Activated T-cell treated with anti-CD3 and anti-CD28 coated beads for 24 hours (primary cell): ENCODE results near the gene NRM.
"Not testable (repeated sequence)": the region's sequence is repeated elsewhere in the genome, so short reads cannot be mapped to it uniquely, and the experiment has no call there.

Experiments
- DNase-seq: peaks from one replicate; pipeline ENCODE4 v3.0.0-alpha.2; 2020; ENCODE audit warnings: low read depth

Gene NRM

DNA sequence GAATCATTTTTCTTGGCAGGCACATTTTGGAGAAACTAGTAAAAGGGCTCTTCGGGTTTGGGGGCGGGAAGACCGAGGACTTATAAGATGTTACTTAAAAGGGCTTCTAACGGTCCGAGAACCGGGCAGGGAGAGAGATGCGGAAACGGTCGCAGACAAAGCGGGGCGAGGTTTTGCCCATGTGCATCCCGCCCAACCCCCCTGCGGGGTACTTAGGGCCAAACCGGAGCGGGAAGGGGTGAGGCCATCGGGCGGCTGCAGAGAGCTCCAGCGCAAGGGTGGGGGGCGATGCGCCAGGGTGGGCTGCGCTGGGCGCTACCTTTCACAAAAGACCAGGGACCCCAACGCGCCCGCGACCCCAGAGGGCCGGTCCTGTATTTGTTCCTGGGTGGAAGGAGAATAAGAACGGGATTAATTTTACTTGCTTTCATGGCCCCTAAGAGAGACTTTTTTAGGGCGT, 30.0 kb upstream of the NRM start:
- no peak for DNase-seq

DNA sequence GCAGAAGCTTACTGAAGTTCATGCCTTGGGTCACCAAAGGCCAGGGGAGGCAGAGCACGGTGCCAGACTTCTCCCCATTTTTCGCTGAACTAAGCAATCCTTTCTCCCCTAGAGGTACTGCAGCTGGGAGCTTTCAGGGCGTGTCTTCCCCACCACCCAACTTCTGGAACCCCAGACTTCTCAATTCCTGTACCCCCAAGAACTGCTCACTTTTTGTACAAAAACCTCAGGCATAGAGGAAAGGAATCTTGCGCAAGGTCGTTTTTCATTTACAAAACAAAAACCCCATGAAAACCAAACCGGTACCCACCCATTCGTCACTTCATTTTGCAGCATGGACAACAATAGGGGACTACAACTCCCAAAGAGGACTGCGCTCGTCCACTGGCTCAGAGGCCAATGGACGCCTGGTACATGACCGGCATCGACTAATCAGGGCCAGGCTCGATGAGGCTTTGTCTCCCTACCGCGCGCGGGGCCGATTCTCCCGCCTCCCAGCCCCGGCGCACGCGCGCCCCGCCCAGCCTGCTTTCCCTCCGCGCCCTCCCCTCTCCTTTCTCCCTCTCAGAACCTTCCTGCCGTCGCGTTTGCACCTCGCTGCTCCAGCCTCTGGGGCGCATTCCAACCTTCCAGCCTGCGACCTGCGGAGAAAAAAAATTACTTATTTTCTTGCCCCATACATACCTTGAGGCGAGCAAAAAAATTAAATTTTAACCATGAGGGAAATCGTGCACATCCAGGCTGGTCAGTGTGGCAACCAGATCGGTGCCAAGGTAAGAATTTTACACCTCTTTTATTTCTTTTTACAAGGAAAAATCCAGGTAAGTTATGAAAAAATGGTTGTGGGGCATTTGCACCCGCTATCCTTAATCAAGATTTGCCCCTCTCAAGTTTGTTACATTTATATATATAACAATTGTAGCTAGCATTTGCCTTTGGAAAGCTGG, 29.3 kb upstream of the NRM start, which contains the start of gene TUBB:
Gene TUBB, plus strand, starts transcription at position 562 of the 947 bp plus-strand sequence. Its CDS starts 155 bp downstream, at position 717.
- peak; percentile 92 for DNase-seq

DNA sequence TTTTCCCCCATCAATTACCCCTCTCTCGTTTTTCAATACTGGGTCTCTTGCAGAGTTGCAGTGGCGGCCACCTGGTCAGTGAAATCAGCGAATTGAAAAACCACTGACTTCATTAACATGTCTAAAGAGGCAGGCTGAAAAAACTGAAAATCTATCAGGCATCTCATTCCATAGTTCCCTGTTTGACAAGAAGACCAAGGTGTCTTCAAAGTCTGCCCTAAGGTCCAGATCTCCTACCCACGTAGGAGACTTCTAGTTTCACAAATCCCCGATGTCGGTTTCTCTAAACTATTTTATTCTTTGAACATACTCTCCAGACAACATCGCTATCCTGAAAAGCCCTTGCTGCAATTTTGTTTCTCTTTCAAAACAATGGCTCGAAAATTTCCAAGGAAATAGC, 28.6 kb upstream of the NRM start:
- DNase-seq: no peak

DNA sequence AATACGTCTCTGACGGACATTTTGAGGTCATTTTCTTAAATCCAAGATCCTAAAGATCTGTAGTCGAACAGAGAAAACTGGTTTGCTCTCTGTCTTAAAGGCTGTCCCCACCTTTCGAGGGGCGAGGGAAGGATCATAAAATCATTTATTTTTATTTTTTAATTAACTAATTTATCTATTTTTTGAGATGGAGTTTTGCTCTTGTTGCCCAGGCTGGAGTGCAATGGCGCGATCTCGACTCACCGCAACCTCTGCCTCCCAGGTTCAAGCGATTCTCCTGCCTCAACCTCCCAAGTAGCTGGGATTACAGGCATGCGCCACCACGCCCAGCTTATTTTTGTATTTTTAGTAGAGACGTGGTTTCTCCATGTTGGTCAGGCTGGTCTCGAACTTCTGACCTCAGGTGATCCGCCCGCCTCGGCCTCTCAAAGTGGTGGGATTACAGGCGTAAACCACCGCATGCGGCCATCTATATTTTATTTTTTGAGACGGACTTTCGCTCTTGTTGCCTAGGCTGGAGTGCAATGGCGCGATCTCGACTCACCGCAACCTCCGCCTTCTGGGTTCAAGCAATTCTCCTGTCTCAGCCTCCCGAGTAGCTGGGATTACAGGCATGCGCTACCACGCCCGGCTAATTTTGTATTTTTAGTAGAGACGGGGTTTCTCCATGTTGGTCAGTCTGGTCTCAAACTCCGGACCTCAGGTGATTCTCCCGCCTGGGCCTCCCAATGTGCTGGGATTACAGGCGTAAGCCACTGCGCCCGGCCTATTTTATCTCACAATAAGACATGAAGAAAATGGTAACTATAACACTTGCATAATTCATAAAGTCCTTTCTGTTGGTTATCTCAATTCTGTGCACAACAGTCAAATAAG, 27.3 kb upstream of the NRM start:
- not testable (repeated sequence) for DNase-seq

DNA sequence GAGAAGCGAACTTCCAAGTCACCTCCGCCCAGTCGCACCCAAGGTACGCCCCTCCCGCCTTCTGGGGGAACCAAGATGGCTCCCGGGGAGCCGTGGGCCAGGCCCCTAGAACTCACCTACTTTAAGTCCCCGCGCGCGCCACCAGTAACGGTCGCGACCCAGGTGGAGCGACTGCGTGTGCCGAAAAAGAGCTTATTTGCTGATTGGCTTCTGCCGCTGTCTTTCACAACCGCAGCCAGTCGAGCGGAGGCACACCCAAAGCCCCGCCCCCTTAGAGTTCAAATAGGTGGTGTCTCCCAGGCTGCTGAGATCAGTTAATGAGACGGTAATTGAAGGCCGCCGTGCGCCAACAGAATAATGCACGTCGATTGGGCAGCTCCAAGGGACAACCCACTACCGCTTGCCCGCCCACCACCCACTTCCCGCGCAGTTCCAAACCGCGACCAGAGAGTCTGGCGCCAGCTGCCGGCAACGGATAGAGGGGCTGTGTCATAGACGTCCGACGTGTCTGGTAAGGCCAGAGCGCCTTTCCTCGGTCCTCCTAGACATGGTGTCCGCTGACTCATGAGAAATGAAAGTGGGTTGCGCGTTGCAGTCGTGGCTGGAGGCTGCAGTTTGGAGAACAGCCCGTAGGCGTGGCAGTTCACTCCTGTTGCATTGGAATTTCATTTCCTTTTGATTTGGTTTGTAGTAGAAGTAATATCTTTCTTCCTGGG, 26.5 kb upstream of the NRM start, which contains the start of gene MDC1:
Gene MDC1, minus strand, starts transcription at position 153 of the 716 bp plus-strand sequence. CDS start 2,106 bp downstream, outside the sequence.
- peak; percentile 99 for DNase-seq

DNA sequence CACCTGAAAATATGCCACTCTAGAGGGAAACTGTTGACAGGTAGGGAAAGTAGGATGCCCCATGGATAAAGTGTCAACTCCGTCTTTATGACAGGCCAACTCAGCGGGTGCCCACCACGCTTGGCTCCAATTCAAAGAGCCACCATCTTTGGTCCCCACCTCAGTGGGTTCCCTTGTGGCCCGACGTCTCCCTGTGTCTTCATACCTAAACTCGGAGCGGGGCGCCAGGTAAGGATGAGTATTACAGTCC, 26.0 kb upstream of the NRM start:
- DNase-seq: no peak

DNA sequence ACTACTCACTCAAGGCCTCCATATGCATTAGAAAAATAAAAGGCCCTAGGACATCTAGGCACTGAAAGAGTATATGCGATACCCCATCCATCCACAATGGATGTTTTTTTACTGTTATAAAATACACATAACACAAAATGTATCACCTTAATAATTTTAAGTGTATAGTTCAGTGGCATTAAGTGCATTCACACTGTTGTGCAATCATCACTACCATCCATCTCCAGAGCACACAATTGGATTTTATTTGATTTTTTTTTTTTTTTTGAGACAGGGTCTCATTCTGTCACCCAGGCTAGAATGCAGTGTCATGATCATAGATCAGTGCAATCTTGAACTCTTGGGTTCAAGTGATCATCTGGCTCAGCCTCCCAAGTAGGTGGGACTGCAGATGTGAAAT, 23.5 kb upstream of the NRM start:
- DNase-seq: no peak

DNA sequence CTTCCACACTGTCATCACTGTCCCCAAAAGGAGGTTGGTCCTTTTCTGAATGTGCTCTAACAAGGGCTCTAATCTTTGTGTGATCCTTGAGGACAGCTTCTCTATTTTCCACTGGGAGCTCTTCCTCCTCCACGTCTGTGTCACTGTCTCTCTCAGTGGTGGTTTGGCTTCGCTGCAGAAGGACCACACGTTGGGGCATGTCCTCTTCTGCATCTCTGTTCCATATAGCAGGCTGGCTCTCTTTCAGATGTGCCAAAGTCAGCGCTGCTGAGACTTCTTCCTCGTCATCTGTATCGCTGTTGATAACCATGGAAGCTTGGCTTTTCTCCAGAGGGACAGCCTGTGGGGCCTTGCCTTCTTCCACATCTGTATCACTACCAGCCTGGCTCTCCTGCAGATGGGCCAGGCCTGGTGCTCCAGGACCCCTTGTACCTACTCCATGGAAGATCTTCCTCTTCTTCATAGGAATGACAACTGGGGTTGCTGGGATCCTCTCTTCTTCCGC, 21.7 kb upstream of the NRM start:
- no peak for DNase-seq

DNA sequence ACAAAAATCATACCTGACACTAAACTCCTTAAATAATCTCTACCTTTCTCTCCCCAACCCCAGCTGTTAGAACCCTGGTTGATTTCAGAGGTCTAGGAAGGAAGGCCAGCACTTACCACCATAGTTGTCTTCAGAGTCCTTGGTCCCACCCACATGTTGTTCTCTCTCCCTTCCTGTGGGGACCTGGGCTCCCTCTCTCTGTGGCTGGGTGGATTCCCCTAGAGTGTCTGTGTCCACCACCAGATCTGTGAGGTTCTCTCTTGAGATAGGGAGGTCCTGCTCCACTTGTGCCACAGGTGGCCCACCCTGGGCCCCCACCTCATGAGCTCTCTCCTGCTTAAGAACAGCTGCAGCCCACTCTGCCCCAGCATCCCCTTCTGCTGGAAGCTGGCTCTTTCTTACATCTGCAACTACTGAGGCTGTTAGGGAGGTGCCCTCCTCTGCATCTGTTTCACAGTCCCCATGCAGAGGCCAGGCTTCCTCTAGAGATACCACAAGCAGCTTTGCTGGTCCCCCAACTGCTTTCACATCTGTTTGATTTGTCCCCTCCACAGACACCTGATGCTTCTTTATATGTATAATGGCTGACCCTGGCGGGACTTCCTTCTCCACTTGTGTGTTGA, 21.1 kb upstream of the NRM start:
- DNase-seq: no peak

DNA sequence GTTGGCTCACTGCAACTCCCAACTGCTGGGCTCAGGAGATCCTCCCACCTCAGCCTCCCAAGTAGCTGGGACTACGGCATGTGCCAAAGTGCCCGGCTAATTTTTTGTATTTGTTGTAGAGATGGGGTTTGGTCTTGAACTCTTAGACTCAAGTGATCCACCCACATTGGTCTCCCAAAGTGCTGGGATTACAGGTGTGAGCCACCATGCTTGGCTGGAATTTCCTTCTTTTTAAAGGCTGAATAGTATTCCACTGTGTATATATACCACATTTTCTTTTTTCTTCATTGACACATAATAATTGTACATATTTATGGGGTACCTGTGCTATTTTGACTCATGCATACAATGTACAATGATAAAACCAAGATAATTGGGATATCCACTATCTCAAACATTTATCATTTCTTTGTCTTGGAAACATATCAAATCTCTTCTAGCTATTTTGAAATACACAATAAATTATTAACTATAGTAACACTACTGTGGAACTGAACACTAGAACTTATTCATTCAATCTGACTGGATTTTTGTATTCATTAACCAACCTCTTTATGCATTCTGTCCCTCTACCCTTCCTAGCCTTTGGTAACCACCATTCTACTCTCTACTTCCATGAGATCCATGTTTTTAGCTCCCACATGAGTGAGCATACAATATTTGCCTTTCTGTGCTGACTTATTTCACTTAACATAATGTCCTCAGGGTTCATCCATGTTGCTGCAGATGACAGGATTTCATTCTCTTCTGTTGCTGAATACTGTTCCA, 18.5 kb upstream of the NRM start:
- DNase-seq: no peak

DNA sequence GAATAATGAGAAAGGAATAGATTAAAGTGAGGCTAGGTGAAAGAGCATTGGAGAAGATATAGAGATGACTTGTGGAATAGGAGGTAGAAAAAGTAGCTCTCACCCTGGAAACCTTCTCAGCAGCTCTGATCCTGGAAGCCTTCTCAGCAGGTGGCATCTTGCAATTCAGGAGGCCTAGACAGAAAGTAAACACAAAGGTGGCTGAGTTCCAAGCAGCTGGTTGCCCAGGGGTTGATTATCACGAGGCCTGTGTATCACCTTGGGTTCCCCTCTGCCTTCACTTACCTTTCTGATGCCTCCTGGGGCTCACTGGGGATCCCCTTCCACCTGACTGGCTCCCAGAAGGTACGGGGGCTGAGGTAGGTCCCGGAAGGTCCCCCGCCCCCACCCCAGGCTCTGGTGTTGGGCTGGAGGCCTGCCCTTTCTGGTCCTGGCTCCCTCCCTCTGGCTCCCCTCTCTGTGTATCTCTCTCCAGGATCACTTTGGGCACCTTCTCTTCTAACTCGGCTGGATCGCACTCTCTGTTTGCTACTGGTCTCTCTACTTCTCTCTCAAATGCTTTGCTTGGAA, 16.6 kb upstream of the NRM start:
- no peak for DNase-seq

DNA sequence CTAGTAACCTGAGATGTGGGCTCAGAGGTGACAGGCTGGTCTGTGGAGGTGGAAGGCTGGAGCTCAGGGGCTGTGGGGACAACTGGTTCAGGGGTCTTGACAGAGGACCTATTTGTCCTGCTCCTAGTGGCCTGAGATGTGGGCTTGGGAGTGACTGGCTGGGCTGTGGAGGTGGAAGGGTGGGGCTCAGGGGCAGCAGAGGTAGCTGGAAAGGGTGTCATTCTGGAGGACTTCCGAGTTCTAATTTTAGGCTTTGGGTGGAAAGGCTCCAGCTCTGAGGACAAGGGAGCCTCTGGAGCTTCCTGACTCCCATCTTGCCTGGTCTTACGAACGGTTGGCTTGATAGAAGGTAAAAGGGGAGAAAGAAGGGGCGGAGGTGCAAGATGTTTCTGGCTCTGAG, 14.8 kb upstream of the NRM start:
- no peak for DNase-seq

DNA sequence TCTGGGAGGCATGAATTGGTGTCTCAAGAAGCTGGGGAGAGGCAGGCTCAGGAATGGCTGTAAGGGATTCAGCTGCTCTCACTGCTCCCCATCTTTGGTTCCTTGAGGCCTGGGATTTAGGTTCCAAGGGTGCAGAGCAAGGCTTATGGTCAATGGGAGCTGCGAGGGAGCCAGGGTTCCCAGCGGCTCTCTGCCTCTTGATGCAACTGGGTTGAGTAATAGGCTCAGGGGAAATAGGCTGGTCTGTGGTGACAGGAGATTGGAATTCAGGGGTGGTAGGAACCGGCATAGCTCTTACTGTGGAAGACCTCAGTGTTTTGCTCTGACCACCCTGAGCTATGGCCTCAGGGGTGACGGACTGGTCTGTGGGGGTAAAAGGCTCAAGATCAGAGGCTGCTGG, 13.0 kb upstream of the NRM start:
- no peak for DNase-seq

DNA sequence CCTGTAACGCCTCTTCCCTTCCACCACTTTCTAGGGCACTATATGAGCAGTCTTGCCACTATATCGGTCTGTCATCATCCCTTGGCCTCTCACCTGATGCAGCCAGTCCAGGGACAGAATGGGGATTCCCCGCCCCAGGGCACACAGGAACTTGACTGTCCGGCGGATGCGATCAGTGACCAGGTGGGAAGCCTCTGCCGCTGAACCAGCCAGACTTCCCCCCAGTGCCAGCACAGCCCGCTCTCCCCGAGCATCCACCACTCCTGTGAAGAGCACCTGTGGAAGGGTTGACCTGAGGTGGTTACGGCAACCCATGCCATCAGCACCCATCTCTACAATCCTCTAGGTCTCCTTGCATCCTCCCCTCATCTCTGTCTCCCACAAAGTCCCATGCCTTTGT, 12.2 kb upstream of the NRM start:
- DNase-seq: no peak

DNA sequence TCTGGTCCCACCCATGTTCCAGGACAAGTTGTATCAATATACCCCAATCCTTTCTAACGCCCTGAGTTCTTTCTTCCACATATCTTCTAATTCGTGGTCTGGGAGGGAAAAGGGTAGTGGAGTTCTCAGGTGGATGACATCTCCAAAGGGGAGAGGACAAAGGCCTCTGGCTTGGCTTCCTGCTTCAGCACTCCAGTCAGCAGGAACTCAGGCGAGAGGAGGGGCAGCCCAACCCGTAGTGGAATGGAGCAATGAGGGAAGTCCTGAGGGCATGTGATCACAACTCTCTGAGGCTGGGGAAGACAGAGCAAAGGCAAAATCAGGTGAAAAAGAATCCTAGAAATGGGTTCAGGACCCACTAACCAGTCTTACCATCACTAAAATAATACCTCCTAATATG, 9.6 kb upstream of the NRM start:
- DNase-seq: no peak

DNA sequence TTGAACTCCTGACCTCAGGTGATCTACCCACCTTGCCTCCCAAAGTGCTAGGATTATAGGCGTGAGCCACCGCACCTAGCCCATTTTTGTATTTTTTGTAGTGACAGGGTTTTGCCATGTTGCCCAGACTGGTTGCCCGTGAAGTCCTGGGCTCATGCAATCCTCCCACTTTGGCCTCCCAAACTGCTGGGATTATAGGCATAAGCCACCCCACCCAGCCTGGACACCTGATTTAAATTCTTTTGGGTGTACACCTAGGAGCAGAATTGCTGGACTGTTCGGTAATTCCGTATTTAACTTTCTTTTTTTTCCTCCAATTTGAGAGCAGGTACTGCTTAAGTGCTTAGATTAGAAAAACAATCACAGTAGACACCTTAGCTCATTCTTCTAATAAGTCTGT, 5.6 kb upstream of the NRM start:
- no peak for DNase-seq

DNA sequence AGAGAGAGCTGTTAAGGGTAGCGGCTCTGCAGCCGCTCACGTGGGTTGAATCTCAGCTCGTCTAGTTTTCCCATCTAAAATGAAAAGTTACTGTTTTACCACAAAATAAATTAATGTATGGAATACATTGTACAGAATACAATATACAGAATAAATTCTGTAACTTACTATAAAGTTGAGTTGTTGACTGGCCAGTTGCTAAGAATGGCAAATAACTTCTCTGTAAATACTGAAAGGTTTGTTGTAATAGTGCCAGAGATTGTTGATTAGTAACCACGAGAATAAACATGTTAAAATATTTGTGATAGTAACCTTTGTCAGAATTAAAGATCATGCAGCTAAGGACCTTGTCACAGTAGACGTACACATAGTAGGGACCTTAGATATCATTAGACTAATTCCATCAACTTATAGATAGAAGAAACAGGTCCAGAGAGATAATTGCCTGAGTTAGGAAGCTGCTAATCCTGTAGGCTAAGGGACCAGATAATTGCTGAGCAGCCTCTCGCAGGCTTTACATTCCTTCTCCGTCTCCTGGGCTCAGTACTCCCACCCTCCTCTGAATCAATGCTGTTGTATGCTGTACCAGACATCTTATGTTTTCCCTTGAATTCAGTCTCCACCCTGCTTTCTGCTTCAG, 544 bp upstream of the NRM start:
- DNase-seq: no peak

DNA sequence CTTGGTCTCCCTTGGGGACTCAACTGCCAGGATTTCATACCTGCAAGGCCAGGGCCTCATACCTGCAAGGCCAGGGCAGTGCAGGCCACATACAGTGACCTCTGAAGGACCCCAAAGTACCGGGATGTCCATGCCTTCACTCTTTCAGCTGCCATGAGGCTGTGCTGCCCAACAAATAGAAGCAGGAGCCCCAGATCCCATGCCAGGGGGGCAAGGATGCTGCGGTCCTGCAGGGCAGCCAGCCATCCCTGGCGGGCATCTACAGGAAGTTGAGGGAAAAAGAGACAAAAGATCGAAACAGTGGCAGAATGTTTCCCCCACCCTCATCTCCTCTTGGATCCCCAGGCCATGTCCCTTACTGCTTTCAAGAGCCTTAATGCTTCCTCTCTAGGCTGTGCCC, 799 bp downstream of the NRM start:
- DNase-seq: no peak

DNA sequence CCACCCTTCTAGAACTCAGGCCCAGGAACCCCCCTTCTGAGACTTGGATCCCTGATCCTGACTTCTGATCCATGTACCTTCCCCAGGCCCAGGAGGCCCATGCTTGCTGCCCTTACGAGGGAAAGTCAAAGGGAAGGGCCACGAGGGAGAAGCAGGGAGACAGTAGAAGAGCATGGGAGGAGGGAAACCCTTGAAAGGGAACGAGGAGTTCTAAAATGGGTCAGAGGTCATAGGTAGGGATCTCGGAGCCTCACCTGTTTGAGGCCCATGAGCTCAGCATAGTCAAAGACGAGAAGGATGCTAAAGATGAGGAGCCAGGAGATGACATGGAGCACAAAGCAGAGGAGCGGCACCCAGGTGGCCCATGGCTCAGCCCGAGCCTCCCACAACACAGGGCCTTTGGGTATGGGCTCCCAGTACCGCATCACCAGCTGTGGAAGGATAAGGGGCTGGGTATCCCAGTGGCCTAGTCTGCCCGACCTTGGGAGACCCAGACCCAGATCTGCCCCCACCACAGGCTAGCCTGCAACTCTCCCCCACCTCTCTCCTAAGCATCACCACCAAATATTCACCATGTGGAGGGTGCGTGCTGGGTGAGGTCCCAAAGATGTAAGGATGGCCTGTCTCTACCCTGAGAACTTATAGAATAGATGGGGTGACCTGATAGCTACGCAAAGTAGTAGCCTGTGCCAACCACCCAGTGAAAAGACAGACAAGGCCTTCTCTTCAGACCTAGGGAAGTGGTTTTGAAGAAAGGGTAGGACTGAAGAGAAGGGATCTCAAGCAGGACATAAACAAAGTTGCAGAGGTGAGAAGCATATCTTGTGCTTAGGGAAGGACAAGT, 1.5 kb downstream of the NRM start:
- DNase-seq: no peak
